ENCODE data around the gene CDKN1A. TPM values are rescaled to one million over a fixed set of nuclear protein-coding genes. Genes with fewer than 3 reads are reported as not detected.

Gene CDKN1A
- total RNA-seq, 4 donors from 2014 or later, result 41.0 to 64.5 (median 61.8) TPM

DNA sequence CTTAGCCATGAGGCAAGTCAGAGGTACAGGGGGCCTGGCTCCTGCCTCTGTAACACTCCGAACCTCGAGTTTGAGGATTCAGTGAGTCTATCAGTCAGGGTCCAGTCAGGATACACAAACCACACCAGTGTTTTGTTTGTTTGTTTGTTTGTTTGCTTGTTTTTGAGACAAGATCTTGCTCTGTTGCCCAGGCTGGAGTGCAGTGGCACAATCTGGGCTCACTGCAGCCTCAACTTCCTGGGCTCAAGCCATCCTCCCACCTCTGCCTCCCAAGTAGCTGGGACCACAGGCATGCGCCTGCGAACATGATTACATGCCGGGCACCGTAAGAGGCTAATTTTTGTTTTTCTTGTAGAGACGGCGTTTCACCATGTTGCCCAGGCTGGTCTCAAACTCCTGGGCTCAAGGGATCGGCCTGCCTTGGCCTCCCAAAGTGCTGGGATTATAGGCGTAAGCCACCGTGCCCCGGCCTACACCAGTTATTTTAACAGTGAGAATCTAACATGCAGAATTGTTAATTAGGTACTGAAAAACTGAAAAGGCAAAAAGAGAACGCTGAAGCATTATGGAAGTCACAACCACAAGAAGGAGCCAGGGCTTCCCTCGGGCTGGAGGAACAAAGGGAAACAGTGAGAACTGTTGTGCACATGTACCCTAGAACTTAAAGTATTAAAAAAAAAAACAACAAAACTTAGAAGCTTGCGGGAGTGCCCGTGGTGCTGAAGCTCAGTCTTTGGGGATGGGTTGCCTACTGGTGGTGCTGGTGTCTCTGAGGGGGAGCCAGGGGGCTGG, 44.0 kb upstream of the CDKN1A start:
- TF ChIP-seq, protein P1, sequence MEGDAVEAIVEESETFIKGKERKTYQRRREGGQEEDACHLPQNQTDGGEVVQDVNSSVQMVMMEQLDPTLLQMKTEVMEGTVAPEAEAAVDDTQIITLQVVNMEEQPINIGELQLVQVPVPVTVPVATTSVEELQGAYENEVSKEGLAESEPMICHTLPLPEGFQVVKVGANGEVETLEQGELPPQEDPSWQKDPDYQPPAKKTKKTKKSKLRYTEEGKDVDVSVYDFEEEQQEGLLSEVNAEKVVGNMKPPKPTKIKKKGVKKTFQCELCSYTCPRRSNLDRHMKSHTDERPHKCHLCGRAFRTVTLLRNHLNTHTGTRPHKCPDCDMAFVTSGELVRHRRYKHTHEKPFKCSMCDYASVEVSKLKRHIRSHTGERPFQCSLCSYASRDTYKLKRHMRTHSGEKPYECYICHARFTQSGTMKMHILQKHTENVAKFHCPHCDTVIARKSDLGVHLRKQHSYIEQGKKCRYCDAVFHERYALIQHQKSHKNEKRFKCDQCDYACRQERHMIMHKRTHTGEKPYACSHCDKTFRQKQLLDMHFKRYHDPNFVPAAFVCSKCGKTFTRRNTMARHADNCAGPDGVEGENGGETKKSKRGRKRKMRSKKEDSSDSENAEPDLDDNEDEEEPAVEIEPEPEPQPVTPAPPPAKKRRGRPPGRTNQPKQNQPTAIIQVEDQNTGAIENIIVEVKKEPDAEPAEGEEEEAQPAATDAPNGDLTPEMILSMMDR (IDR thresholded peaks at IDR 0.05), result no peak
- no peak for TF ChIP-seq POLR2A (IDR thresholded peaks at IDR 0.05)
- WGBS, 2 donors, result 79 to 82% methylated on average over 16 of the region's 16 CpGs
- Histone ChIP-seq H3K27me3 (no peaks in the 10 kb centered on the region), H3K4me1 (peaks cover 14 to 20% of the 10 kb centered on the region in 2 donors), H3K36me3 (no peaks in the 10 kb centered on the region), H3K4me3 (replicated peaks in 1 of 3) (no peak overlapping the region), H3K27ac (peak overlapping the region in 1 of 3 donors; percentile 43), H3K9me3 (no peaks in the 10 kb centered on the region)
- intact Hi-C loops (cut with DNase I), result loop anchor here (10.0 kb wide), 1 partner anchor 1750 kb away; no protein-coding TSS in a partner anchor
- DNase-seq, result no peak

DNA sequence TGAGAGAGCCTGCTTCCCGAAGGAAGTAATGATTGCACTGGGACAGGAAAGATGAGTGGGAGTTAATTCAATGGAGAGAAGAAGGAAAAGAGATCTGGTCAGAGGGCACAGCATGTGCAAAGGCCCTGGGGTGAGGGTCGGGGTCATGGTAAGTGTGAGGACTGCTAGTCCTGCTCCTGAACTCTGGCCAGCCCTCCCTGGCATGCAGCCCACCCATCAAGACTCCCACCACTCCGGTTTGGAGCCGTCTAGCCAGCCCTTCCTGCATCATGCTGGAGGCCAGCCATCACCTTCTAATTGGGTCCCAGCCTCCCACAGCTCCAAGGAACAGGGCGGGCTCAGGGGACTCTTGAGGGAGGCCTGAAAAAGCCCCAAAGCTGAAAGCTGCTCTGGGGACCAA, 42.2 kb upstream of the CDKN1A start:
- no peaks in the 10 kb centered on the region for H3K27me3 ChIP-seq
- DNase-seq, result no peak
- no peaks in the 10 kb centered on the region for H3K36me3 ChIP-seq
- peaks cover 14 to 18% of the 10 kb centered on the region in 2 donors for H3K4me1 ChIP-seq
- no peaks in the 10 kb centered on the region for H3K9me3 ChIP-seq
- 58 to 59% methylated on average over 5 of the region's 5 CpGs for WGBS, 2 donors
- H3K27ac ChIP-seq, result no peak overlapping the region
- no peak for TF ChIP-seq POLR2A (IDR thresholded peaks at IDR 0.05)
- TF ChIP-seq, protein P1 (IDR thresholded peaks at IDR 0.05), result no peak
- no peak overlapping the region for H3K4me3 ChIP-seq (replicated peaks in 1 of 3)
- intact Hi-C loops (cut with DNase I), result loop anchor here (10.0 kb wide), 1 partner anchor 1749 kb away; no protein-coding TSS in a partner anchor

DNA sequence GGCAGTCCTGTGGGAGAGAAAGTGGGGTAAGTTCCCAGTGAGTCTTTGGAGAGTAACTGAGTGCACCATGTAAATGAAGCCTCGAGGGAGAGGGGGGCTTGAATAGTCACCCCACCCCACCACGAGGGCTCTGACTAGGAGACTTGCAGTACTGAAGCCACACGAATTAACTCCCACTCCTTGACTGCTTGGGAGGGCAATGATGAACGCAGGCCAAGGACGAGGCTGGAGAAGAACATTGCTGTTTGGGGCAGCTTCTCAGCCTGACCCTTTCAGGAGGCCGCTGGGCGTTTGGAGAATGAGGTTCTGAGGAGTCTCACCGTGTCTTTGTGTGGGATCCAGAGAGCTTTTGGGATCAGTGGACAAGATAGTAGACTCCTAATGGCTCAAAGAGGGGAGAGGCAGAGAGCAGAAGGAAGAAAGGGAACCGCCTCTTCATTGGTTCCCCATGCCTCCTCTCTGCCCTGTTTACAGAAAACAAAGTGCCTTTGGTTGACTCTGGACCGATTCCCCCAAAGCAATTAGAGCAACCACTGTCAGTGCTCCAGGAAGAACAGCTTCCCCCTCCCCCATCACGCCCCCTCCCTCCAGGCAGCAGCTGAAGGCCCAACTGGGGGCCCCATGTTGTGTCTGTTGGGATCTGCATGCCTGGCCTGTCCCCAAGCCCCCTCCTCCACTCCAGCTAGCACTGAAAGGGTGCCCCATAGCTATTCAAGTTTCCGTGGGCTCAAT, 41.7 kb upstream of the CDKN1A start:
- Histone ChIP-seq H3K4me1 (peaks cover 10 to 13% of the 10 kb centered on the region in 2 donors), H3K4me3 (replicated peaks in 1 of 3) (no peak overlapping the region), H3K27ac (no peak overlapping the region), H3K27me3 (no peaks in the 10 kb centered on the region), H3K36me3 (no peaks in the 10 kb centered on the region), H3K9me3 (no peaks in the 10 kb centered on the region)
- 75 to 82% methylated on average over 12 of the region's 12 CpGs for WGBS, 2 donors
- TF ChIP-seq POLR2A (IDR thresholded peaks at IDR 0.05), result no peak
- TF ChIP-seq, protein P1 (IDR thresholded peaks at IDR 0.05), result no peak
- no peak for DNase-seq
- intact Hi-C loops (cut with DNase I), result loop anchor here (10.0 kb wide), 1 partner anchor 1748 kb away; no protein-coding TSS in a partner anchor

DNA sequence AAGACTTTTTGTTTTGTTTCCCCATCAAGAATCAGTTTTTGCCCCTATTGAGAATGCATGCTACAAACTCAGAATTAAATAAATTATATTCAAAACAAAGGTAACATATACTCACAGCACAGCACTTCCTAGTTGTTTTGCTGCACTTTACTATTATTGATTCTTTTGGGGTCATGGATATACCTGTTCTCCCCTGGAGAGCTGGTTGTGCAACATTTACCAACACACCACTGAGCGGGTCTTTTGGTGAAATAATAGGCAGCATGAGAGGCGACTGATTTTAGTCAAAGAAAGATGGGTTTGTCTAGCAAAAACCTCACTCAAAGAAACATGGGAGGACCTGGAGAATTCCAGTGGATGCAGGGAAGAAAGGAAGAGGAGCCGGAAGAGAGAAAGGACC, 39.9 kb upstream of the CDKN1A start:
- TF ChIP-seq POLR2A (IDR thresholded peaks at IDR 0.05), result no peak
- TF ChIP-seq, protein P1 (IDR thresholded peaks at IDR 0.05), result no peak
- H3K4me3 ChIP-seq (replicated peaks in 1 of 3), result no peak overlapping the region
- 95 to 97% methylated on average over 3 of the region's 3 CpGs for WGBS, 2 donors
- no peak overlapping the region for H3K27ac ChIP-seq
- no peak for DNase-seq
- H3K4me1 ChIP-seq, result peaks cover 13 to 21% of the 10 kb centered on the region in 2 donors
- H3K9me3 ChIP-seq, result no peaks in the 10 kb centered on the region
- no peaks in the 10 kb centered on the region for H3K27me3 ChIP-seq
- intact Hi-C loops (cut with DNase I), result loop anchor here (10.0 kb wide), 1 partner anchor 1746 kb away; no protein-coding TSS in a partner anchor
- no peaks in the 10 kb centered on the region for H3K36me3 ChIP-seq
